GM19397 (cell line): ENCODE data around the gene TOX2.
"Not testable (repeated sequence)": the region's sequence is repeated elsewhere in the genome, so short reads cannot be mapped to it uniquely, and the experiment has no call there.

ENCODE experiments used
- ATAC-seq: cut with Tn5 transposase; IDR thresholded peaks from one replicate; pipeline ENCODE4 v1.9.1; 2021; ENCODE audit warnings: mild to moderate bottlenecking, moderate library complexity; ENCODE audit not compliant: unreplicated experiment

Gene TOX2

DNA sequence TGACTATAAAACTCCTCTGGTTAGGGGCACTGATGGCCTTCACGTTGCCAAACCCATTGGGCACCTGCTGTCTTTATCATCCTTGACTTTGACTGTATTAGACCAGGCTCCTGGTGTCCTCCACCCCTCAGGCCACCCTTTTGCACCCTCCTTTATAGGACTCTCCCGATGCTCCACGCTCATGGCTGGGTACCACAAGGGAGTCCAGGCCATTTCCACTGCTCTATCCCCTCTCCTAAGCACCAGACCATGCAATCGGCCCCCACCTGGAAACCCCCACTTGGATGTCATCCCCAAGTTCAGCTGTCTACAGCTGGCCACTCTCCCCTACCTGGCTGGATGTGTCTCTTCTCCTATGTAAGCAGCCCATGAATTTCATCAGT is 115.2 kb downstream of the TOX2 start:
- no peak for ATAC-seq

DNA sequence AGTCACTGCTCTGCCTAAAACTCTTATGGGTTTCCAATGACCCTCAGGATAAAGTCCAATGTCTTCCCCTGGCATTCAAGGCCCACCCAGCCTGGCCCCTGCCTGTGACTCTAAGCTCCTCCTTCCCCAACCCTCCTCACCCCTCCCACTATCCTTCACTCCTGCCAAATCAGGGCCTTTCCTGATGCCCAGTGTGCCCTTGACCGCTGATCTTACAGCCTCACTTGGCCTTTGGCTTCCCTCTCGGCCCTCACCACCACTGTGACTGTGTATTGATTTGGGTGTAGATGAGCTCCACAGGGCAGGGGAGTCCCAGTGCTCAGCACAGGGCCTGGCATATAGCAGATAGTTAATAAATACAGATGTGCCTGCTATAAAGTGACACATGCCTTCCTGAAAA is 115.7 kb downstream of the TOX2 start:
- no peak for ATAC-seq

DNA sequence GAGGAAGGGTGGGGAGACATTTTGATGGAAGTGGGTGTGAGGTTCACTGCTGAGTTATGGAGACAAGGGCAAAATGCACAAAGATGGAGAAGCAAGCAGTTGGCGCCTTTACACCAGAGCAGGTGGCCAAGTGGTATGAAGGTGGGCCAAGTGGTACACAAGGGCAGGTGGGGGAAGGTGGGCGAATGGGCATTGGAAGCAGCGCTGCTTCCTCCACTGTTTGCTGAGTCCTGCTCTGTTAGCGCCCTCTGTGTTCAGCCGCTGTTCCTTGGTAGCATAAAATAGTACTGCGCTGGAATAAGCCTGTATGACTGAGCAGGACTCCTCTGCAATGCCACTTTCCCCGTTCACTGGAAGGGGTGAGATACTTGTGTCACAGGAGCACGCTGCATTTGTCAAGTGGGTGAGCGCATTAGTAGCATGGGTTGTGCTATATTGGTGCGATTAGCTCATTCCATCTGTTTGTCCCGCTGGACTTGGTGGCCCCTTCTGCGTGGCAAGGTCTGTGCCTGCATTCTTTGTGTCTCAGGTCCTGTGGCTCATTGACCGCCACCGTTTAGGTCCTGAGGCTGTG is 116.4 kb downstream of the TOX2 start:
- no peak for ATAC-seq

DNA sequence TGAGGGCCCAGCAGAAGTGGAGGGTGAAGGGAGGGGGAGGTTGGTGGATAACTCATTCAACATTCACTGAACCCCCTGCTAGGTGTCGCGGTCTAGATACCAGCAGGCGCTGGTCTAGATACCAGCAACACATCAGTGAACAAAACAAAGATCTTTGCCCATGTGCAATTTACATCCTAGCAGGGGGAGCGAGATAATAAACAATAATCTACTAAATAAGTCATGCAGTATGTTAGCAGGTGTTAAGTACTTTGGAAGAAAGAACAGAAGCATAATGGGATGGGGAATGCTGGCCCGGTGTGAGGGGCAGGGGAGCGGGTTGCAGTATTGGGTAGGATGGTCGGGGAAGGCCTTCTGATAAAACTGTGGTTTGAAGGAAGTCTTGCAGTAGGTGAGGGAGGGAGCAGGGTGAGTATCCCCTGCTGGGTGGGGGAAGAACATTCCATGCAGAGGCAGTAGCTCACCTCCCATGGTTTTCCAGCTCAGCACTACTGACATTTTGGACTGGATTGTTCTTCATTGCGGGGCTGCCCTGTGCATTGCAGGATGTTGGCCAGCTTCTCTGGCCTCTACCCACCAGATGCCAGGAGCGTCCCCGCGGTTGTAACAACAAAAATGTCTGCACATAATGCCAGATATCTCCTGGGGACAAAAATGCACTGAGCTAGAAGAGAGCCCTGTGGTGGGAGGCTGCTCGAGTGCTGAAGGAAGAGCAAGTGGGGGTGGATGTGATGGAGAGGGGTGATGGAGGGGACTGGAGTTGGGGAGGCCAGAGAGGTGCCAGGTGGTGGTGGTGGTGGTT is 117.3 kb downstream of the TOX2 start:
- no peak for ATAC-seq

DNA sequence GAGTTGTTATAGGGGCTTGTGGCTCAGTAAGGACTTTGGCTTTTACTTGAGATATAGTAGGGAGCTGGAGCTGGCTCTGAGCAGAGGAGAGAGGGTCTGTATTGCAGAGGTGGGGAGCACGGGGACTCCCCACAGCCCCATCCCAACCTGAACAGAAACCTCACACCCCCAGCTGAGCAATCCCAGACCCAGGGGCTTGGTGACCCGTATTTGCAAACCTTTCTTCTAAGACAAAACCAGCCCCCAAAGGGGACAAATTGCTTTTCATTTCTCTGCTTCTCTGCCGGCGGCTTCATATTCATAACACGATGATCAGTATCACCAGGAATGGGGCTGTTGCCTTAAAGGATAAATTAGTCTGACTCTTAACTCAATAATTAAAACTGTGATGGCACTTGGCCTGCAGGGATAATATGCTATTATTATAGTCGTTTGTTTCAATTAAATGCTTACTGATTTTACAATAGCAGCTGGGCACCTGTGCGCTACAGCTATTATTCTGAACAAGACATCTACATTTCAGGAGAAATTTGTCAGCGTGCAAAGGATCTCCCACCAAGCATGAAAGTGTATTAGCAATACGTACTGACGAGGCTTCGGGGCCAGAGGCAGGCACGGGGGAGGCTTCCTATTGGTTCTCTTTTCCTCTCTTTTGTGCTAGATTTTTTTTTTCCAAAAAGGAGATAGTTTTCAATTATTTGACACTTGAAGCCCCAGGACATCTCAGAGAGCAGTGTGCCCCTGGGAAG is 118.1 kb downstream of the TOX2 start:
- ATAC-seq, result no peak

DNA sequence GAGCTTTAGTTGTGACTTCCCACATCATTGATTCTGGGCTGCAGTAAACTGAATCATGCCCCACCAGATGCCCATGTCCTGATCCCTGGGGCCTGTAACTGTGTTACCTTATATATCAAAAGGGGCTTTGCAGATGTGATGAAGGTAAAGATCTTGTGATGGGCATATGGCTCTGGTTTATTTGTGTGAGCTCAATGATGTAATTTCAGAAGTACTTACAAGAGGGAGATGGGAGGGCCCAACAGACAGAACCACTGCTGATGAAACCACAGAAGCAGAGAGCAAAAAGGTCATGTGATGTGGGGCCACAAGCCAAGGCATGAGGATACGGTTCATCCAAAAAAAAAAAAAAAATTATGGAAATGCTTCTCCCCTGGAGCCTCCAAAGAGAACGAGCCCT is 118.7 kb downstream of the TOX2 start:
- no peak for ATAC-seq

DNA sequence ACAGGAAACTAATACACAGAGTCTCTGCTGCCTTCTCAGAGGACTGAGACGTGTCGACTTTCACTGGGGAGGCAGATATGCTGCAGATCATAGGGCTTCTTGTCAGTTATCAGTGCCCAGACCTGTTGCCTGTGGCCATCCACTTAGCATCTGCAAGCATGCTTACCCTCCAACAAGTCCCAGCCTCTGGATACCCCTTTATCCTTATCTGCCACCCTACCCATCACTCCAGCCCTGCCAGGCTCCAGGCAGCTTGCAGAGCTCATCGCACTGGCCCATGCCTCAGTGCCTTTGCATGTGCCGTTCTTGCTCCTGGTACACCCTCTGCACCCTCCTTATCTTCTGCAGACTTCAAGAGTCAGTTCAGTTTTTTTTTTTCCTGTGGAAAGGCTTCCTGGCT is 119.2 kb downstream of the TOX2 start:
- ATAC-seq, result no peak

DNA sequence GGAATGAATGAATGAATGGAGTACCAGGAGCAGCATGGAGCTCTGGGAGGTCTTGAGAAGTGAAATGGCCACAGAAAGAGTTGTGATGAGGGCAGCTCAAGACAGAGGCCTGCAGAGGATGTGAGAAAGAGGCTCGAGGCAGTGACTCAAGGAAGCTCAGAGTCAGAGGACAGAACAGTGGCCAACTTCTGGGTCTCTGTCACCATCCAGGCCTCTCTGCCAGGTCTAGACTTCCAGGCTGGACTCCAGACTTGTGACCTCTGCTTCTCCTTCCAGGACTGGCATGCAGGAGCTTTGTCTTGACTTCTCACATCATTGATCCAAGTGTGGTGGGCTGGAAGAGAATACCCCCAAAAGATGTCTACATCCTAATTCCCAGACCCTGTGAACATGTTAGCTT is 119.8 kb downstream of the TOX2 start:
- ATAC-seq, result no peak

DNA sequence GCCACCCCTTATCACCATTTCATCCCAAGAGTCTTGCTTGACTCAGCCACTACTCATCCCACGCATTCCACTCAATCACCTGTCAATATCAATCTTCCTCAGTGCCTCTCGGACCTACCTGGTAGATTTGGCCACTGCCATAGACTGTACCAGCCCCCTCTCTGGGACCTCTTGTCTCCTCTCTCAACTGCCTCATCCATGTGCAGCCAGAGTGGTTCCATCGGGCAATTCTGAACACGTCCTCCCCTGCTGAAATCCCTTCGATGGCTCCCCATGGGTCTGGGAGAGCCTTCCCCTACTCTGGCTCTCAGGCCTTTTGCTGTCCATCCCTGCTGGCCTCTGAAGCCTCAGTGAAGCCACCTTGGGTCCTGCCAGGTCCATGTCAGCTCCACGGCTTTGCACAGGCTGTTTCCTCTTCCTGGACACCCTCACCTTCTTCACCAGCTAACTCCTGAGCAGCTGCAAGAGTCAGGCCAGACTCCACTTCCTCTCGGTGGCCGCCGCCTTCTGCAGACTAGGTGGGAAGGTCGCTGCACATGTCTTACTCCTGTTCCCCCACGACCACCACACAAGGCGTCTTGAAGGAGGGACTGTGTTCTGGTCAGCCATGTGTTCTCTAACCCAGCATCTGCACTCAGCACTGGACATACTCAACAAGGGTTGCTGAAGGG is 120.4 kb downstream of the TOX2 start:
- ATAC-seq, result no peak

DNA sequence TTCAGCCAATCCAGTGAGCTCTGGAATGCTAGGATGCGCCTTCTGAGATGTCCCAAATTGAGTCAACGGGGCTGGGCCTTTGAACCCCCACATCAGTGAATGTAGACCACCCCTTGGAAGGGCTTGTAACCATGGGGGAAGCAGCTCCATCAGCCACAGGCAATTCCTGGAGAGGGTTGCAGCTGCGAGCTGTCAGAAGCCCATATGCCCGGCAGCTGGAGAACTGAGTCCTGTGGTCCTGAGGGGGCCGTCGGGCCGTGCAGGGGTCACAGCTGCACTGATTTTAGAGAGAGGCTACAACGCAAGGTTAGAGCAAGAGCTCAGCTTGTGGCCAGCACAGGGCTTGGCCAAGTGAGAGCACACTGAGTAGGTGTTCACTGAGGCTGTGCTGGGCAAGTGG is 121.3 kb downstream of the TOX2 start:
- no peak for ATAC-seq

DNA sequence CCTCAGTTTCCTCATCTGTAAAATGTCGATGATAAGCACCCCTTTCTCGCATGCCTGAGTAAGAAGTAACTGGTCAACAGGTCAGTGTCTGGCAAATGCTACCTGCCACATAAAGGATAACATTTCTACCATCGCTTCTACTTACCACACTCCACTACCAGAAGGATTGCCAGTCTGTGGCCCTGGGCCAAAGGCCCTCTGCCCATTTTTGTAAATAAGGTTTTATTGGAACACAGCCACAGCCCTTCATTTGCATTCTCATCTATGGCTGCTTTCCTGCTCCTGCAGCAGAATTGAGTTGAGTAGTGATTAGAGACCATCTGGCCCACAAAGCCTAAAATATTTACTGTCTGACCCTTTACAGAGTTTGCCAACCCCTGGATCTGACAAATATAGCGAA is 121.8 kb downstream of the TOX2 start:
- ATAC-seq, result no peak

DNA sequence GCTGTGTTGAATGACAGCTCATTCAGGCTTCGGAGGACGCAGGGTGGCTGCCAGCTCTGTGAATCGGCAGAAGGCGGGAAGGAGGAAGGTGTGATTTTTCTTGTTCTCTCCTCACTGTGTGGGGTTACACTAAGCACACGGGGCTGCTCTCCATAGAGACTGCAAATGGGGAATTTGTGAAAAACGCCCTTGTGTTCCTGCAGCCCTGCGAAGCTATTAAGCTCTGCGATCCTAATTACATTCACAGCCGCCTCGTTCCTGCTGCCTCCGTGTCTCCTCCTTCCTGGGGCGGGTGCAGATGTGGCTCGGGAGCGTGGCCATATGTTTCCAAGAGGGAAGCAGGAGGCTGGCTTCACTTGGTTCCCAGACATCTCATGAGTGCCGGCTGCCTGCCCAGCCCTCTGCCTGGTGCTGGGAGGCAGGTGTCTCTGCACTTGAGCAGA is 124.0 kb downstream of the TOX2 start:
- ATAC-seq, result no peak

DNA sequence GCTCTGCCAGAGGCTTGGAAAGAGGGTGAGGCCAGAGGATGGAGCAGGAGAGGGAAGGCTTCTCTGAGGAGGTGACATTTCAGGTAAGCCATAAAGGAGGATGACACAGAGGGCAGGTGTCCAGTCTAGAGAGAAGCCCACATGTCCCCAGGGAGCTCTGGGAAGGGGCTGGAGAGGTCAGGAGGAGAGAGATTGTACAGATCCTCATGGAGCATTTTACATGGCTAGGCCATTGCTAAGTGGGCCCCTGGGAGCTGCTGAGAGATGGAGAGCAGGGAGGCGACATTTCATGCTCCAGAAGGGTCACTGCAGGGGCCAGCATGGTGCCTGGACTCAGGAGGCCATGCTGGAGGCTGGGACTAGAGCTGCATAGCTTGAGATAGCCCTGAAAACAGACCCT is 124.5 kb downstream of the TOX2 start:
- no peak for ATAC-seq

DNA sequence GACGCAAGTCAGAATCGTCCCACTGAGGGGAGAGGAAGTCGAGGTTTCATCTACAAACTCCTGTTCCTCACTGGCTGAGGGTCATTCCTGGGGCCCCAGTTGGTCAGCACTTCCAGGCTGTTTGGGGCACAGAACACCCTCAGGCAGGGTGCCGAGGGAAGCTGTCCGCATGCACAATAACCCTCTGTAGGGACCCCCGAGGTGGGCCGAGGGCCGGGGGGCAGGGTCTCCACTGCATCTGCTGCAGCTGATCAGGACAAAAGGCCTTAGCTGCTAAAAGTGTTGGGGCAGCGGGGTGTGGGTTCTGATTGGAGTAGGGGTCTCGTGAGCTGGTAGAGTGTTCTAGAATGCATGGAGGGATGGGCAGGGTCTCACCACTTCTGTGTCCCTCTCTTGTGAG is 125.1 kb downstream of the TOX2 start:
- no peak for ATAC-seq

DNA sequence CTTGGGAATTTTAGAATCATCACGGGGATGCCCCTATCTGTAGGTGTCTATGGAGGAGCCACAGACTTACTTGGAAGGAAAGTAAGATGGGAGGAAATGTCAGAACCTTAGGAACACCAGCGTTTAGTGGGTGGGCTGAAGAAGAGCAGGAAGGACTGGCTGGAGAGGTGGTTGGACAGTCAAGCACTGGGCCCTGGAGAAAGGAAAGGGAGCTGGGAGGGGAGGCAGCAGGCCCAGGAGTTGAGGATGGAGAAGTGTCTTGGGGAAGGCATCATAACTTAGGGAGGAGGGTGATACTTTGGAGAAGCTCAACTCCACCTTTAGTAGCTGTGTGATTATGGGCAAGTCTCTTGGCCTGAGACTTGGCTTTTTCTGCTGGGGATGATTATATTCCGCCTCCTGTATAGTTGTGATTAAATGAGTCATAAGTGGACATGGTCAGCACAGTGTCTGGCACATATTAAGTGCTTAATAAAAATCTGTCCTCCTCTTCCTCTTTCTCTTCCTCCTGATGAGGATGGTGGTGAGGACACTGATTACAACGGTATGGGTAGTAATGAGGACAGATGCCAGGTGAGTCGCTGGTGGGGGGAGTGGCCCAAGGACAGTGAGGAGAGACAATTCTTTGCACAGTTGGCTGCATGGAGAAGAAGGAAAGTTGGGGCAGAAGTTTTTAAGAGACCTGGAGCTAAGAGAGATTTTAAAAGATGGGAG is 125.7 kb downstream of the TOX2 start:
- no peak for ATAC-seq

DNA sequence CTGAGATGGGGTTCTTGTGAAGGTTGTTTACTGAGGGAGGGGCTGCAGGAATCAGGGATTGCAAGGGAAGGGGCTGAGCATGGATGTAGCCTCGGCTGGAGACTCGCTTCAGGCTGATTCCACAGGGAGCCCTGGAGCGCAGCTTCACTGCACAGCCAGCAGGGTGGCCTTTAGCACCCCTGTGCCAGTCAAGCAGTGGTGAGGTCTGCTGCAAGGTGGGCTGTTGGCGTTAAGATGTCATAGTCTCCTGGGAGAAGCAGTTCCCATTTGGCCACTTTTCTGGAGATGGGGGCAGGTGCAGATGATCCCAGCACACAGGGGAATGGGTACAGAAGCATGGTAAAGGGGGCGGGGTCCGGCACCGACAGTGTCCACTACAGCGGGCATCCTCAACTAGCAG is 126.3 kb downstream of the TOX2 start:
- no peak for ATAC-seq

DNA sequence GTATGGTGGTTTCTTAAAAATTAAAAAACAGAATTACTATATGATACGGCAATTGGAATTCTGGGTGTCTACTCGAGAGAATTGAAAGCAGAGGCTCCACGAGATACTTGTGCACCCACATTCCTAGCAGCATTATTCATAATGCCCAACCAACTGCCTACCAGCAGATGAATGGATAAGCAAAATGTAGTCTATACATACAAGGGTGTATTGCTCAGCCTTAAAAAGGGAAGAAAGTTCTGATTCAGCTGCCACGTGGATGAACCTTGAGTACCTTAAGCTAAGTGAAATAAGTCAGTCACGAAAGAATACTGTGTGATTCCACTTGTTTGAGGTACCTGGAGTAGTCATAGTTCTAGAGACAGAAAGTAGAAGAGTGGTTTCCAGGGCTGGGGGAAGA is 130.1 kb downstream of the TOX2 start:
- ATAC-seq, result not testable (repeated sequence)

DNA sequence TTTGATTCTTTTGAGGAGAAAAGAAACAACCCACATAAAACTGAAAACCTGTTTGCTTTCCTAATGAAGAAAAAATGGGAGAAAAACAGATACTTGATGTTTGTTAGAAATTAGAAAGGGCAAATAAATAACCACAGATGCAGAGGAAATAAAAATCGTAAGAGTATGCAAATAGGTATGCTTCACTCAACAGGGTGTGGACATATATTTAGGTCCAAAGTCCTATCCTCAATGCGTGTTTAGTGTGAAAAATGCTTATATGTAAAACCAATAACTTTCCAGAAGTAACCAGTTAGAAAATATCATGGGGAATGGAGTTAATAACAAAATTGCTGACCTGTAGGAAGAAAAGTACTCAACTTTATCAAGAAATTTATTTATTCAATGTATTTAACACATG is 135.7 kb downstream of the TOX2 start:
- no peak for ATAC-seq

DNA sequence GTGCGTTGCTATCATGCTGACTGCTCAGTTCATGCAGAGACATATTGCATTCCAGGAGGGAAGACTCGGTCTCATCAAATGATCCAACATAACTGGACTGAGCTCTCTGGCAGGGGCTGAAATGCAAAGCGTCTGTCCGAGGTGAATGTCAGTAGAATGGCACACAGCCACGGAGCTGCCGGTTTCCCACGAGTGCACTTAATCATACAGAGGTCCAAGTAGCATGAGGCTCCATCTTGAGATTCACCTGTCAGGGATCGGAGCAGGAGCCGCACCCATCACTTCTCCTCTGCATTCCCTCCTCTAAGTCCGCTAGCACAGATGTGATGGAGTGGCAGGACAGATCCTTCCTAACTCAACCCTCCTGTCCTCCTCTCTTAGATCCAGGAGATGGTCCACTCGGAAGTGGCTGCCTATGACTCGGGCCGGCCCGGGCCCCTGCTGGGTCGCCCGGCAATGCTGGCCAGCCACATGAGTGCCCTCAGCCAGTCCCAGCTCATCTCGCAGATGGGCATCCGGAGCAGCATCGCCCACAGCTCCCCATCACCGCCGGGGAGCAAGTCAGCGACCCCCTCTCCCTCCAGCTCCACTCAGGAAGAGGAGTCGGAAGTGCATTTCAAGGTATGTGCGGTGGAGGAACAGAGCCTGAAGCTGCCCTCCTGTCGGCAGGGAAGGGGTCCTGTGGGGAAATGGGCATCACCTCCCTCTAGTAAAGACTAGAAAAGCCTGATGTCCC is 136.4 kb downstream of the TOX2 start:
- no peak for ATAC-seq

DNA sequence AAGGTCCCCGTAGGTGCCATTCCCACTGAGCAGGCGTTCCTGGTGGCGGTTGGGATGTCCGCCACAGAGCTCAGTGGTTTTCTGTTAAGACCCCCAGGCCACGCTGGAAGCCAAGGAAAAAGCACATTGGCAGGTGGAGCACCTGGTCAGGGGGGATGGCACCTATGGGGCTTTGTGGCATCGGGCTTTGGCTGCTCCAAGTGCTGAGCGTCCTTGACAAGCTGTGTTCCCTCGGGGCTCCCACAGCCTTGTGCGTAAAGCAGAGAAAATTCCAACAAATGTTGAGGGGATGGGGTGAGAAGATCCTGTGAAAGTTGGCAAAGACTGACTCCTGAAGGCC is 137.0 kb downstream of the TOX2 start:
- ATAC-seq, result no peak
